ENCODE measurements around the gene PHACTR1. TPM values are rescaled to one million over a fixed set of nuclear protein-coding genes. Genes with fewer than 3 reads are reported as not detected.

Gene PHACTR1
- total and polyA plus RNA-seq, 4 donors, result 0.31 to 1.5 (median 0.79) TPM

GRCh38 chr6:13286181-13286580, 569.6 kb downstream of the PHACTR1 start:
- no peak overlapping the region for H3K4me3 ChIP-seq (ENCODE audit: low read depth in 1 of 3, low read length in 3 of 3)
- H3K9ac ChIP-seq (ENCODE audit: low read depth in 1 of 2, low read length in 2 of 2), result no peak overlapping the region
- peaks cover 0 to 11% (median 4%) of the 10 kb centered on the region in 4 donors for H3K9me3 ChIP-seq (ENCODE audit: control insufficient read depth in 4 of 4, low read length in 3 of 4)
- no peak overlapping the region for H3K27ac ChIP-seq (ENCODE audit: low read depth in 1 of 2, low read length in 2 of 2)
- peaks cover 0 to 1% (median 0%) of the 10 kb centered on the region in 4 donors for H3K36me3 ChIP-seq (ENCODE audit: control insufficient read depth in 4 of 4, insufficient read depth in 3 of 4, low read depth in 1 of 4, low read length in 3 of 4)
- WGBS, result 85% methylated on average over 4 of the region's 4 CpGs
- no peak for DNase-seq (ENCODE audit: low spot score)
- H3K4me1 ChIP-seq (ENCODE audit: control insufficient read depth in 4 of 4, insufficient read depth in 4 of 4, low read length in 3 of 4), result peaks cover 2 to 7% (median 4%) of the 10 kb centered on the region in 4 donors
- TF ChIP-seq FOXA1 (IDR thresholded peaks at IDR 0.05) (no peak), SP1 (IDR thresholded peaks at IDR 0.05) (no peak), ZBTB33 (IDR thresholded peaks at IDR 0.05) (no peak), RAD21 (IDR thresholded peaks at IDR 0.05) (no peak), FOXA2 (IDR thresholded peaks at IDR 0.05) (no peak), ATF3 (IDR thresholded peaks at IDR 0.05) (no peak), GABPA (IDR thresholded peaks at IDR 0.05 in 1 of 2, conservative IDR thresholded peaks at IDR 0.05 in 1 of 2) (no peak), CTCF (IDR thresholded peaks at IDR 0.05; ENCODE audit: low read depth, low read length, missing input control) (no peak), HNF4A (conservative IDR thresholded peaks at IDR 0.05) (no peak), REST (IDR thresholded peaks at IDR 0.05) (no peak), MAX (IDR thresholded peaks at IDR 0.05) (no peak), YY1 (IDR thresholded peaks at IDR 0.05) (no peak), EGR1 (IDR thresholded peaks at IDR 0.05; ENCODE audit: low read depth in 2 of 2) (no peak), TAF1 (conservative IDR thresholded peaks at IDR 0.05) (no peak)
- H3K27me3 ChIP-seq (ENCODE audit: control insufficient read depth in 4 of 4, insufficient read depth in 4 of 4, low read length in 3 of 4), result no peaks in the 10 kb centered on the region

- DNase-seq (ENCODE audit: low spot score), result no peak
- Histone ChIP-seq H3K4me1 (ENCODE audit: control insufficient read depth in 4 of 4, insufficient read depth in 4 of 4, low read length in 3 of 4) (peaks cover 2 to 7% (median 4%) of the 10 kb centered on the region in 4 donors), H3K4me3 (ENCODE audit: low read depth in 1 of 3, low read length in 3 of 3) (no peak overlapping the region), H3K27ac (ENCODE audit: low read depth in 1 of 2, low read length in 2 of 2) (no peak overlapping the region), H3K9ac (ENCODE audit: low read depth in 1 of 2, low read length in 2 of 2) (no peak overlapping the region), H3K36me3 (ENCODE audit: control insufficient read depth in 4 of 4, insufficient read depth in 3 of 4, low read depth in 1 of 4, low read length in 3 of 4) (peaks cover 0 to 2% (median 0%) of the 10 kb centered on the region in 4 donors), H3K9me3 (ENCODE audit: control insufficient read depth in 4 of 4, low read length in 3 of 4) (peaks cover 0 to 11% (median 4%) of the 10 kb centered on the region in 4 donors), H3K27me3 (ENCODE audit: control insufficient read depth in 4 of 4, insufficient read depth in 4 of 4, low read length in 3 of 4) (no peaks in the 10 kb centered on the region)
- WGBS, result 97% methylated on average over 7 of the region's 7 CpGs
- TF ChIP-seq SP1 (IDR thresholded peaks at IDR 0.05) (no peak), MAX (IDR thresholded peaks at IDR 0.05) (no peak), ATF3 (IDR thresholded peaks at IDR 0.05) (no peak), EGR1 (IDR thresholded peaks at IDR 0.05; ENCODE audit: low read depth in 2 of 2) (no peak), GABPA (IDR thresholded peaks at IDR 0.05 in 1 of 2, conservative IDR thresholded peaks at IDR 0.05 in 1 of 2) (no peak), TAF1 (conservative IDR thresholded peaks at IDR 0.05) (no peak), NR2F2 (IDR thresholded peaks at IDR 0.05) (no peak), RAD21 (IDR thresholded peaks at IDR 0.05) (no peak), JUND (IDR thresholded peaks at IDR 0.05) (no peak), REST (IDR thresholded peaks at IDR 0.05) (no peak), CTCF (IDR thresholded peaks at IDR 0.05; ENCODE audit: low read depth, low read length, missing input control) (no peak)
Measured at GRCh38 chr6:13287104-13287503, 570.5 kb downstream of the PHACTR1 start.

All from liver (tissue), 9 donors.